PC-9 (cell line): Measurements from ENCODE around the gene MICOS13. TPM values are rescaled to one million over a fixed set of nuclear protein-coding genes. Genes with fewer than 3 reads are reported as not detected.

Source experiments
- BruUV-seq: library from RNA; stranded (reverse); fragments of 400-500 nt; replicated peaks from 2 replicates; lab custom pipeline; 2021; lab: Mats Ljungman, UMichigan
- CTCF ChIA-PET: fragments of 300-600 bp; sonication (Branson Sonifier 250); formaldehyde crosslinking; loops from one replicate; lab custom pipeline; 2022; ENCODE audit warnings: antibody characterized with exemption; lab: Charles Lee
- POLR2A ChIA-PET: fragments of 300-600 bp; sonication (Branson Sonifier 250); formaldehyde crosslinking; loops from one replicate; lab custom pipeline; 2022; ENCODE audit warnings: antibody characterized with exemption; ENCODE audit not compliant: unreplicated experiment; lab: Charles Lee
- DNase-seq, 2 experiments: peaks; one replicate each; pipeline versions ENCODE4 v3.0.0 to v3.0.0-alpha.2; 2015 to 2022; ENCODE audit warnings: mixed read lengths in 1 of 2
- H2AFZ ChIP-seq: fragments of 200-600 bp; sonication (generic); 2 replicates; pipeline ENCODE4 v1.8.1; 2017; ENCODE audit warnings: antibody characterized with exemption
- H3F3A ChIP-seq: fragments of 200-600 bp; sonication (generic); 2 replicates; pipeline ENCODE4 v1.8.1; 2017; ENCODE audit warnings: antibody characterized with exemption, mild to moderate bottlenecking, low read depth; ENCODE audit not compliant: insufficient read depth
- H3K27ac ChIP-seq: fragments of 200-600 bp; sonication (generic); 2 replicates; pipeline ENCODE4 v1.6.1; 2016; ENCODE audit warnings: mixed run types
- H3K27me3 ChIP-seq: fragments of 200-600 bp; sonication (generic); 2 replicates; pipeline ENCODE4 v1.6.1; 2016; ENCODE audit warnings: low read depth, mixed run types; ENCODE audit not compliant: insufficient read depth
- H3K36me3 ChIP-seq: fragments of 200-600 bp; sonication (generic); 2 replicates; pipeline ENCODE4 v1.6.1; 2016; ENCODE audit warnings: low read depth, mixed run types
- H3K4me1 ChIP-seq: fragments of 200-600 bp; sonication (generic); replicated peaks from 2 replicates; pipeline ENCODE4 v1.6.1; 2016; ENCODE audit warnings: mixed run types; ENCODE audit not compliant: insufficient read depth
- H3K4me2 ChIP-seq: fragments of 200-600 bp; sonication (generic); 2 replicates; pipeline ENCODE4 v1.6.1; 2017; ENCODE audit warnings: mixed run types
- H3K4me3 ChIP-seq: fragments of 200-600 bp; sonication (generic); 2 replicates; pipeline ENCODE4 v1.6.1; 2016; ENCODE audit warnings: mixed run types
- H3K79me2 ChIP-seq: fragments of 200-600 bp; sonication (generic); 2 replicates; pipeline ENCODE4 v1.6.1; 2017; ENCODE audit warnings: low read depth, mixed run types
- H3K9me2 ChIP-seq: fragments of 200-600 bp; sonication (generic); 2 replicates; pipeline ENCODE4 v1.8.1; 2017; ENCODE audit warnings: mild to moderate bottlenecking; ENCODE audit not compliant: insufficient read depth
- H3K9me3 ChIP-seq: fragments of 200-600 bp; sonication (generic); 2 replicates; pipeline ENCODE4 v1.8.1; 2016; ENCODE audit warnings: low read depth; ENCODE audit not compliant: insufficient read depth
- H4K20me1 ChIP-seq: fragments of 200-600 bp; sonication (generic); 2 replicates; pipeline ENCODE4 v1.8.1; 2017; ENCODE audit not compliant: insufficient read depth
- CTCF ChIP-seq: fragments of 200-600 bp; sonication (generic); conservative IDR thresholded peaks from 2 replicates; pipeline ENCODE4 v1.6.1; 2017; ENCODE audit warnings: mixed run types, antibody characterized with exemption, mild to moderate bottlenecking, moderate library complexity
- EZH2 ChIP-seq: fragments of 200-600 bp; sonication (generic); IDR thresholded peaks from 2 replicates; pipeline ENCODE4 v1.8.0; 2017; ENCODE audit warnings: antibody characterized with exemption, low read depth
- intact Hi-C: fragments of 100-400 bp; cut with micrococcal nuclease; formaldehyde crosslinking; loops from one replicate; pipeline ENCODE4 v1.10.0; 2022; ENCODE audit not compliant: unreplicated experiment
- total RNA-seq: library from RNA; stranded (reverse); gene quantifications from 2 replicates; pipeline ENCODE4 v1.2.3, GENCODE V29; 2021

MICOS13 gene
- total RNA-seq, 1 experiment from 2014 or later = 34.7 TPM

- Histone ChIP-seq H3K36me3 (no peaks in the 10 kb centered on the region; the same call in 1 of the 2 replicates), H3K27me3 (no peaks in the 10 kb centered on the region), H3K9me2 (no peaks in the 10 kb centered on the region), H3K4me2 (no peak overlapping the region), H3K9me3 (no peaks in the 10 kb centered on the region), H4K20me1 (peaks cover 87% of the 10 kb centered on the region), H3K27ac (no peak overlapping the region), H3K4me3 (no peak overlapping the region), H3F3A (no peaks in the 10 kb centered on the region), H2AFZ (no peak overlapping the region), H3K4me1 (no peaks in the 10 kb centered on the region), H3K79me2 (peaks cover 93% of the 10 kb centered on the region)
- DNase-seq = no peak
- ChIA-PET POLR2A (no interaction called here), CTCF (no interaction called here)
- BruUV-seq = no TSS peak
- intact Hi-C loops = no loop called here
- TF ChIP-seq EZH2 = no peak
- TF ChIP-seq CTCF = no peak
These were observed 48.1 kb downstream of the MICOS13 start for GRCh38 chr19:5632241-5632612.

GRCh38 chr19:5631567-5632240, 48.6 kb downstream of the MICOS13 start:
- Histone ChIP-seq H3K9me3 (no peaks in the 10 kb centered on the region), H3K27ac (no peak overlapping the region), H3K79me2 (peaks cover 96% of the 10 kb centered on the region), H2AFZ (no peak overlapping the region), H3F3A (no peaks in the 10 kb centered on the region), H3K9me2 (no peaks in the 10 kb centered on the region), H3K4me2 (no peak overlapping the region), H4K20me1 (peaks cover 84% of the 10 kb centered on the region), H3K4me3 (no peak overlapping the region), H3K27me3 (no peaks in the 10 kb centered on the region), H3K36me3 (no peaks in the 10 kb centered on the region; the same call in 1 of the 2 replicates), H3K4me1 (no peaks in the 10 kb centered on the region)
- intact Hi-C loops = no loop called here
- DNase-seq = no peak
- no TSS peak for BruUV-seq
- no peak for TF ChIP-seq CTCF
- no peak for TF ChIP-seq EZH2
- POLR2A ChIA-PET = no interaction called here
- CTCF ChIA-PET = no interaction called here

GRCh38 chr19:5628919-5629481, 51.3 kb downstream of the MICOS13 start:
- H3K9me2 ChIP-seq = no peaks in the 10 kb centered on the region
- H3K4me3 ChIP-seq = no peak overlapping the region
- CTCF ChIA-PET = no interaction called here
- no peak overlapping the region for H3K4me2 ChIP-seq
- DNase-seq = no peak
- H3K27me3 ChIP-seq = no peaks in the 10 kb centered on the region
- intact Hi-C loops = no loop called here
- peaks cover 13% of the 10 kb centered on the region for H3K36me3 ChIP-seq
- peaks cover 96% of the 10 kb centered on the region for H3K79me2 ChIP-seq
- H2AFZ ChIP-seq = no peak overlapping the region
- no TSS peak for BruUV-seq
- H3K4me1 ChIP-seq = peaks cover 10% of the 10 kb centered on the region
- no peak for TF ChIP-seq EZH2
- no peak for TF ChIP-seq CTCF
- H3K27ac ChIP-seq = no peak overlapping the region
- H3F3A ChIP-seq = no peaks in the 10 kb centered on the region; the same call in 1 of the 2 replicates
- POLR2A ChIA-PET = no interaction called here
- no peaks in the 10 kb centered on the region for H3K9me3 ChIP-seq
- peaks cover 77% of the 10 kb centered on the region for H4K20me1 ChIP-seq
